Stimulated activated CD4-positive, alpha-beta T cell treated with anti-CD3 and anti-CD28 coated beads, Interleukin-12 subunit alpha, Interleukin-12 subunit beta, amount 100 ng/mL, for 4 hours (primary cell): Measurements from ENCODE around the gene EPS8.

ENCODE experiments used
- DNase-seq: peaks from one replicate; pipeline ENCODE4 v3.0.0-alpha.2; 2020

Gene EPS8

GRCh38 chr12:15596174-15596573 lies 193.0 kb downstream of the EPS8 start:
- DNase-seq: no peak

GRCh38 chr12:15592934-15593333 lies 196.3 kb downstream of the EPS8 start:
- no peak for DNase-seq

- no peak for DNase-seq
Observed at GRCh38 chr12:15591811-15592210, 197.4 kb downstream of the EPS8 start.

- peak; percentile 15 for DNase-seq
Observed at GRCh38 chr12:15590180-15590826, 198.9 kb downstream of the EPS8 start.

GRCh38 chr12:15589328-15590032 lies 199.7 kb downstream of the EPS8 start:
- no peak for DNase-seq

GRCh38 chr12:15584366-15585041 lies 204.7 kb downstream of the EPS8 start:
- no peak for DNase-seq

- no peak for DNase-seq
Observed at GRCh38 chr12:15583804-15584203, 205.4 kb downstream of the EPS8 start.

- DNase-seq: no peak
Observed at GRCh38 chr12:15581006-15581405, 208.2 kb downstream of the EPS8 start.

GRCh38 chr12:15580431-15580830 lies 208.8 kb downstream of the EPS8 start:
- DNase-seq: no peak

GRCh38 chr12:15575671-15576541 lies 213.3 kb downstream of the EPS8 start:
- DNase-seq: no peak

GRCh38 chr12:15574353-15574752 lies 214.8 kb downstream of the EPS8 start:
- DNase-seq: no peak
